H1 (cell line): ENCODE data around the gene NEDD4L. TPM values are rescaled to one million over a fixed set of nuclear protein-coding genes. Genes with fewer than 3 reads are reported as not detected.

Experiments
- CTCF ChIA-PET: fragments of 300-600 bp; sonication (Branson Sonifier 250); formaldehyde crosslinking; loops from one replicate; lab custom pipeline; 2021; ENCODE audit not compliant: partially characterized antibody; lab: Charles Lee
- POLR2A ChIA-PET: fragments of 300-600 bp; sonication (Branson Sonifier 250); formaldehyde crosslinking; loops from one replicate; lab custom pipeline; 2021; ENCODE audit warnings: inconsistent platforms; ENCODE audit not compliant: partially characterized antibody; lab: Charles Lee
- DNase-seq, 2 experiments: peaks; one replicate each; pipeline versions ENCODE4 v3.0.0 to v3.0.0-alpha.2; 2010 to 2022; ENCODE audit warnings: low spot score in 2 of 2, low read depth in 1 of 2, mixed read lengths in 1 of 2
- FAIRE-seq: peaks from 2 replicates; lab custom pipeline; 2011; peaks lifted over from hg19 to GRCh38; lab: Jason Lieb, UNC
- H2AFZ ChIP-seq: 2 replicates; pipeline ENCODE4 v1.8.1; 2012; ENCODE audit warnings: low read length, inconsistent platforms
- H2AK5ac ChIP-seq: 2 replicates; pipeline ENCODE4 v1.6.1; 2013; ENCODE audit warnings: low read depth, low read length
- H2BK120ac ChIP-seq: replicated peaks from 2 replicates; pipeline ENCODE3; 2013; ENCODE audit warnings: low read depth, low read length, inconsistent platforms
- H2BK12ac ChIP-seq: 2 replicates; pipeline ENCODE4 v1.6.1; 2013; ENCODE audit warnings: low read depth, low read length
- H2BK15ac ChIP-seq: 2 replicates; pipeline ENCODE4 v1.6.1; 2013; ENCODE audit warnings: low read length
- H2BK20ac ChIP-seq: 2 replicates; pipeline ENCODE4 v1.6.1; 2013; ENCODE audit warnings: low read length
- H2BK5ac ChIP-seq: 2 replicates; pipeline ENCODE4 v1.6.1; 2013; ENCODE audit warnings: low read depth, low read length
- H3K14ac ChIP-seq: 2 replicates; pipeline ENCODE4 v1.6.1; 2013; ENCODE audit warnings: inconsistent platforms; ENCODE audit not compliant: insufficient read length
- H3K18ac ChIP-seq: 2 replicates; pipeline ENCODE4 v1.6.1; 2013; ENCODE audit warnings: low read length; ENCODE audit errors: extremely low read depth
- H3K23ac ChIP-seq: 2 replicates; pipeline ENCODE4 v1.6.1; 2013; ENCODE audit warnings: inconsistent platforms; ENCODE audit not compliant: insufficient read length
- H3K23me2 ChIP-seq: 2 replicates; pipeline ENCODE4 v1.6.1; 2013; ENCODE audit warnings: low read depth, low read length
- H3K27ac ChIP-seq: 2 replicates; pipeline ENCODE4 v1.6.1; 2011; ENCODE audit warnings: low read depth, low read length, inconsistent platforms
- H3K27me3 ChIP-seq, 4 experiments: replicated peaks in 1 of 4; 1 replicate in 1 of 4; 2 replicates in 3 of 4; pipeline versions ENCODE4 v1.6.1 to v1.8.1; 2011 to 2013; ENCODE audit warnings: low read length in 3 of 4, mild to moderate bottlenecking in 3 of 4, inconsistent platforms in 2 of 4, mixed read lengths in 2 of 4, moderate library complexity in 1 of 4; ENCODE audit not compliant: control insufficient read depth in 3 of 4, insufficient read depth in 3 of 4; ENCODE audit errors: extremely low read depth in 1 of 4
- H3K36me3 ChIP-seq, 4 experiments: 2 replicates each; pipeline versions ENCODE4 v1.6.1 to v1.8.1; 2011 to 2013; ENCODE audit warnings: mild to moderate bottlenecking in 4 of 4, low read length in 3 of 4, moderate library complexity in 2 of 4, control low read depth in 1 of 4, inconsistent platforms in 1 of 4; ENCODE audit not compliant: insufficient read depth in 4 of 4, control insufficient read depth in 2 of 4
- H3K4ac ChIP-seq: replicated peaks from 2 replicates; pipeline ENCODE3; 2013; ENCODE audit warnings: low read length, low read depth, mixed read lengths, inconsistent platforms; ENCODE audit not compliant: insufficient read length
- H3K4me1 ChIP-seq, 4 experiments: replicated peaks in 1 of 4; 1 replicate in 1 of 4; 2 replicates in 3 of 4; pipeline versions ENCODE4 v1.6.1 to v1.8.1; 2011 to 2013; ENCODE audit warnings: low read length in 3 of 4, inconsistent platforms in 2 of 4, mixed read lengths in 1 of 4; ENCODE audit not compliant: insufficient read depth in 4 of 4, control insufficient read depth in 3 of 4
- H3K4me2 ChIP-seq, 2 experiments: 2 replicates each; pipeline versions ENCODE4 v1.6.1 to v1.8.1; 2011 to 2013; ENCODE audit warnings: low read depth in 2 of 2, low read length in 2 of 2, control low read depth in 1 of 2, inconsistent platforms in 1 of 2, mild to moderate bottlenecking in 1 of 2; ENCODE audit not compliant: insufficient read depth in 1 of 2
- H3K4me3 ChIP-seq, 4 experiments: fragments of 200-600, 300-600 bp in 1 of 4; sonication (generic), shearing (Covaris generic), sonication (Bioruptor Twin) in 1 of 4; 2 replicates each; pipeline versions ENCODE4 v1.5.1 to v1.8.1; 2011 to 2016; ENCODE audit warnings: low read length in 4 of 4, low read depth in 3 of 4, control low read depth in 2 of 4, inconsistent platforms in 2 of 4, mild to moderate bottlenecking in 2 of 4, mixed read lengths in 1 of 4, moderate library complexity in 1 of 4; ENCODE audit not compliant: insufficient read depth in 2 of 4; ENCODE audit errors: extremely low read depth in 1 of 4
- H3K56ac ChIP-seq: replicated peaks from 2 replicates; pipeline ENCODE3; 2013; ENCODE audit warnings: low read depth, mild to moderate bottlenecking, mixed read lengths, low read length, inconsistent platforms; ENCODE audit not compliant: insufficient read length
- H3K79me1 ChIP-seq: 2 replicates; pipeline ENCODE4 v1.6.1; 2013; ENCODE audit warnings: low read depth, low read length, control low read depth
- H3K79me2 ChIP-seq, 2 experiments: 2 replicates each; pipeline versions ENCODE4 v1.6.1 to v1.8.1; 2012 to 2013; ENCODE audit warnings: low read length in 2 of 2, mild to moderate bottlenecking in 2 of 2, inconsistent platforms in 1 of 2; ENCODE audit not compliant: insufficient read depth in 2 of 2, control insufficient read depth in 1 of 2
- H3K9ac ChIP-seq, 4 experiments: replicated peaks in 1 of 4; 1 replicate in 1 of 4; 2 replicates in 3 of 4; pipeline versions ENCODE4 v1.6.1 to v1.8.1; 2011 to 2013; ENCODE audit warnings: low read depth in 3 of 4, low read length in 3 of 4, control low read depth in 2 of 4, mild to moderate bottlenecking in 2 of 4, moderate library complexity in 2 of 4, inconsistent platforms in 1 of 4; ENCODE audit errors: extremely low read depth in 1 of 4
- H3K9me3 ChIP-seq, 2 experiments: 2 replicates each; pipeline versions ENCODE4 v1.6.1 to v1.8.1; 2012 to 2013; ENCODE audit warnings: mild to moderate bottlenecking in 2 of 2, moderate library complexity in 2 of 2, control low read depth in 1 of 2, inconsistent platforms in 1 of 2, low read depth in 1 of 2, low read length in 1 of 2, mixed read lengths in 1 of 2; ENCODE audit not compliant: insufficient read depth in 2 of 2
- H4K20me1 ChIP-seq, 2 experiments: replicated peaks in 1 of 2; 2 replicates each; pipeline versions ENCODE3 to v1.8.1; 2011 to 2013; ENCODE audit warnings: inconsistent platforms in 2 of 2, low read length in 2 of 2, mild to moderate bottlenecking in 1 of 2; ENCODE audit not compliant: insufficient read depth in 2 of 2, control insufficient read depth in 1 of 2
- H4K5ac ChIP-seq: 2 replicates; pipeline ENCODE4 v1.6.1; 2013; ENCODE audit warnings: low read length, low read depth, mixed read lengths, inconsistent platforms; ENCODE audit not compliant: insufficient read length
- H4K8ac ChIP-seq: 2 replicates; pipeline ENCODE4 v1.8.0; 2013; ENCODE audit warnings: mild to moderate bottlenecking, moderate library complexity, low read length, inconsistent platforms; ENCODE audit not compliant: insufficient read depth; ENCODE audit errors: extremely low read depth
- H4K91ac ChIP-seq: replicated peaks from 2 replicates; pipeline ENCODE3; 2013; ENCODE audit warnings: low read length, mixed read lengths, inconsistent platforms; ENCODE audit not compliant: insufficient read length
- ASH2L ChIP-seq: fragments of 200-600, 300-600 bp; sonication (generic); IDR thresholded peaks from one replicate; pipeline ENCODE4 v1.7.1; 2017; ENCODE audit warnings: low read length
- CTBP2 ChIP-seq: IDR thresholded peaks from 2 replicates; pipeline ENCODE4 v1.7.0; 2011; ENCODE audit warnings: borderline replicate concordance, mild to moderate bottlenecking, moderate library complexity, mixed read lengths, low read length; ENCODE audit not compliant: insufficient read depth, insufficient read length
- CTCF ChIP-seq, 3 experiments: IDR thresholded peaks; 1 replicate in 2 of 3; 2 replicates in 1 of 3; pipeline versions ENCODE4 v1.5.1 to v1.6.1; 2011; ENCODE audit warnings: low read length in 3 of 3, mild to moderate bottlenecking in 3 of 3, inconsistent platforms in 2 of 3, low read depth in 1 of 3, moderate library complexity in 1 of 3; ENCODE audit not compliant: insufficient read depth in 1 of 3; ENCODE audit errors: control extremely low read depth in 1 of 3
- EP300 ChIP-seq, 2 experiments: IDR thresholded peaks; 1 replicate in 1 of 2; 2 replicates in 1 of 2; pipeline ENCODE4 v1.6.1; 2011 to 2012; ENCODE audit warnings: low read depth in 2 of 2, low read length in 2 of 2, mild to moderate bottlenecking in 2 of 2, borderline replicate concordance in 1 of 2, inconsistent platforms in 1 of 2, moderate library complexity in 1 of 2
- FOSL1 ChIP-seq: IDR thresholded peaks from 2 replicates; pipeline ENCODE4 v1.6.1; 2011; ENCODE audit warnings: mild to moderate bottlenecking, low read depth, low read length, moderate library complexity; ENCODE audit not compliant: insufficient read depth
- MAX ChIP-seq: IDR thresholded peaks from 2 replicates; pipeline ENCODE4 v1.6.1; 2012; ENCODE audit warnings: inconsistent platforms
- NRF1 ChIP-seq: IDR thresholded peaks from 2 replicates; pipeline ENCODE4 v1.6.1; 2011; ENCODE audit warnings: mild to moderate bottlenecking, low read depth, low read length, improper control_type of control experiment
- POLR2A ChIP-seq, 2 experiments: IDR thresholded peaks; 1 replicate in 1 of 2; 2 replicates in 1 of 2; pipeline ENCODE4 v1.6.1; 2011; ENCODE audit warnings: low read depth in 2 of 2, low read length in 2 of 2, mild to moderate bottlenecking in 2 of 2; ENCODE audit errors: control extremely low read depth in 1 of 2
- RBBP5 ChIP-seq: IDR thresholded peaks from 2 replicates; pipeline ENCODE4 v1.7.1; 2012; ENCODE audit warnings: low read depth, mild to moderate bottlenecking, inconsistent platforms, low read length, moderate library complexity, borderline replicate concordance
- SIN3A ChIP-seq, 2 experiments: IDR thresholded peaks in 1 of 2; conservative IDR thresholded peaks in 1 of 2; 2 replicates each; pipeline ENCODE4 v1.6.1; 2011 to 2012; ENCODE audit warnings: low read length in 2 of 2, improper control_type of control experiment in 1 of 2, low read depth in 1 of 2, mild to moderate bottlenecking in 1 of 2
- TAF1 ChIP-seq: IDR thresholded peaks from 2 replicates; pipeline ENCODE4 v1.6.1; 2011; ENCODE audit warnings: mild to moderate bottlenecking, low read depth, low read length
- WGBS, 2 experiments: shearing (Covaris generic) in 1 of 2; methylation state at CpG; one replicate each; pipeline versions ENCODE4 v1.1.6 to v1.1.7; 2013 to 2015; ENCODE audit warnings: low lambda C conversion rate in 2 of 2, mixed read lengths in 2 of 2, inconsistent platforms in 1 of 2, low coverage in 1 of 2, missing lambda C conversion rate in 1 of 2; ENCODE audit not compliant: insufficient replicate concordance in 2 of 2, insufficient coverage in 1 of 2, insufficient read length in 1 of 2; ENCODE audit errors: extremely low coverage in 1 of 2, missing lambda C conversion rate in 1 of 2; 5-methylcytosine and 5-hydroxymethylcytosine counted together
- polyA plus RNA-seq, 7 experiments: library from polyadenylated mRNA; depleted of rRNA in 3 of 7; stranded (reverse) in 5 of 7; unstranded in 2 of 7; fragments of >200 nt in 5 of 7; fragments of 200-250 nt in 2 of 7; gene quantifications; 1 replicate in 5 of 7; 2 replicates in 1 of 7; 4 replicates in 1 of 7; pipeline versions ENCODE4 v1.2.1 to v1.2.3, GENCODE V29; 2011 to 2013; ENCODE audit warnings: missing spikeins in 2 of 7, mixed read lengths in 2 of 7
- total RNA-seq: library from RNA; stranded (reverse); fragmentation: NEBNext Ultra II Directional; extraction: Animal tissue kit (Norgen Biotek cat#: 25700); gene quantifications from 2 replicates; pipeline ENCODE4 v1.2.1, GENCODE V29; 2021

Gene NEDD4L
- total and polyA plus RNA-seq, 2 of the 8 experiments (the other 6 are each of a cell fraction or from before 2014, with no cell fraction given): 37.3 to 69.8 TPM

- FAIRE-seq (no peak), DNase-seq (no peak)
- ChIA-PET POLR2A (no interaction called here), CTCF (interaction anchor here (0.7 to 4.5 kb wide), 4 partner anchors 48 to 380 kb away, joined by 3 to 43 read pairs (median 6); no protein-coding TSS in a partner anchor)
- no peak overlapping the region for H3K14ac ChIP-seq
- H2BK20ac ChIP-seq: no peak overlapping the region
- 90% methylated on average over 3 of the region's 3 CpGs; no CpG with 5 or more reads in 1 of the 2 experiments for WGBS, 2 experiments
- no peak overlapping the region for H3K4ac ChIP-seq
- no peak overlapping the region for H2BK15ac ChIP-seq
- H3K79me2 ChIP-seq: peaks cover 7 to 59% of the 10 kb centered on the region in 2 experiments
- no peaks in the 10 kb centered on the region; a peak in 1 of 7 replicates for H3K27me3 ChIP-seq
- peaks cover 8 to 9% of the 10 kb centered on the region in 2 experiments for H4K20me1 ChIP-seq
- no peak overlapping the region for H3K9ac ChIP-seq
- no peak overlapping the region for H3K4me2 ChIP-seq
- no peaks in the 10 kb centered on the region for H3K36me3 ChIP-seq
- no peak overlapping the region for H2AFZ ChIP-seq
- no peak overlapping the region for H3K56ac ChIP-seq
- H3K23ac ChIP-seq: no peak overlapping the region
- H3K27ac ChIP-seq: no peak overlapping the region
- H2AK5ac ChIP-seq: no peak overlapping the region
- H3K18ac ChIP-seq: no peak overlapping the region
- H3K9me3 ChIP-seq: no peaks in the 10 kb centered on the region
- no peak overlapping the region for H4K5ac ChIP-seq
- no peak overlapping the region for H3K4me3 ChIP-seq
- no peak overlapping the region for H2BK120ac ChIP-seq
- peaks cover 3 to 11% (median 5%) of the 10 kb centered on the region in 4 experiments; a peak in 5 of 7 replicates for H3K4me1 ChIP-seq
- H3K79me1 ChIP-seq: peaks cover 4% of the 10 kb centered on the region
- H4K8ac ChIP-seq: no peak overlapping the region
- H4K91ac ChIP-seq: no peak overlapping the region
- peaks cover 6% of the 10 kb centered on the region for H3K23me2 ChIP-seq
- H2BK12ac ChIP-seq: no peak overlapping the region
- H2BK5ac ChIP-seq: no peak overlapping the region
- no peak for TF ChIP-seq CTCF (IDR thresholded peaks at IDR 0.05; ENCODE audit: control extremely low read depth in 1 of 3, insufficient read depth in 1 of 3, low read depth in 1 of 3, low read length in 3 of 3)
- no peak for TF ChIP-seq POLR2A (IDR thresholded peaks at IDR 0.05; ENCODE audit: control extremely low read depth in 1 of 2, low read depth in 2 of 2, low read length in 2 of 2)
- TF ChIP-seq MAX: no peak
- TF ChIP-seq TAF1: no peak
- no peak for TF ChIP-seq SIN3A (conservative IDR thresholded peaks at IDR 0.05 in 1 of 2, IDR thresholded peaks at IDR 0.05 in 1 of 2; ENCODE audit: low read depth in 1 of 2, low read length in 2 of 2)
- no peak for TF ChIP-seq CTBP2
- TF ChIP-seq ASH2L: no peak
- TF ChIP-seq FOSL1: no peak
- TF ChIP-seq NRF1: no peak
- TF ChIP-seq RBBP5: no peak
- TF ChIP-seq EP300 (IDR thresholded peaks at IDR 0.05; ENCODE audit: borderline replicate concordance in 1 of 2, low read depth in 2 of 2, low read length in 2 of 2): no peak
Measured at GRCh38 chr18:58047556-58047882, 3.5 kb downstream of the NEDD4L start.
